ENCODE results near the gene OSBPL2. TPM values are rescaled to one million over a fixed set of nuclear protein-coding genes. Genes with fewer than 3 reads are reported as not detected.
A peak's percentile ranks its signal among the peaks of the same experiment; 100 is the strongest.

Gene OSBPL2
- total RNA-seq, 3 donors from 2014 or later: 17.5 to 22.5 (median 19.2) TPM

GRCh38 chr20:62320581-62321354, 82.4 kb downstream of the OSBPL2 start:
- H3K4me3 Mint-ChIP-seq: no peak overlapping the region
- H3K9me3 Mint-ChIP-seq: no peaks in the 10 kb centered on the region
- DNase-seq (no peak), ATAC-seq (no peak)
- H3K4me1 Mint-ChIP-seq (ENCODE audit: low read depth): no peaks in the 10 kb centered on the region
- H3K36me3 Mint-ChIP-seq (ENCODE audit: insufficient read depth): no peaks in the 10 kb centered on the region
- no peaks in the 10 kb centered on the region for H3K27me3 Mint-ChIP-seq (ENCODE audit: low read depth)

GRCh38 chr20:62321521-62321948, 83.2 kb downstream of the OSBPL2 start:
- ATAC-seq (peak in 1 of 2 donors; percentile 42), DNase-seq (no peak)
- Mint-ChIP-seq H3K27me3 (ENCODE audit: low read depth) (no peaks in the 10 kb centered on the region), H3K36me3 (ENCODE audit: insufficient read depth) (no peaks in the 10 kb centered on the region), H3K4me3 (no peak overlapping the region), H3K9me3 (no peaks in the 10 kb centered on the region), H3K4me1 (ENCODE audit: low read depth) (no peaks in the 10 kb centered on the region)

- no peak overlapping the region for H3K4me3 Mint-ChIP-seq
- no peaks in the 10 kb centered on the region for H3K9me3 Mint-ChIP-seq
- no peaks in the 10 kb centered on the region for H3K27me3 Mint-ChIP-seq (ENCODE audit: low read depth)
- no peaks in the 10 kb centered on the region for H3K4me1 Mint-ChIP-seq (ENCODE audit: low read depth)
- ATAC-seq (no peak), DNase-seq (no peak)
- H3K36me3 Mint-ChIP-seq (ENCODE audit: insufficient read depth): no peaks in the 10 kb centered on the region
Observed at GRCh38 chr20:62321975-62322374, 83.7 kb downstream of the OSBPL2 start.

- H3K36me3 Mint-ChIP-seq (ENCODE audit: insufficient read depth): no peaks in the 10 kb centered on the region
Observed at GRCh38 chr20:62322492-62323041, 84.2 kb downstream of the OSBPL2 start.

GRCh38 chr20:62323146-62323979, 85.0 kb downstream of the OSBPL2 start:
- no peak overlapping the region for H3K4me3 Mint-ChIP-seq
- DNase-seq: no peak
- H3K36me3 Mint-ChIP-seq (ENCODE audit: insufficient read depth): no peaks in the 10 kb centered on the region
- no peak for ATAC-seq
- H3K9me3 Mint-ChIP-seq: no peaks in the 10 kb centered on the region
- no peaks in the 10 kb centered on the region for H3K27me3 Mint-ChIP-seq (ENCODE audit: low read depth)
- H3K4me1 Mint-ChIP-seq (ENCODE audit: low read depth): no peaks in the 10 kb centered on the region

More at GRCh38 chr20:62322492-62323041, 84.2 kb downstream of the OSBPL2 start:
- ATAC-seq (no peak), DNase-seq (no peak)
- no peaks in the 10 kb centered on the region for H3K27me3 Mint-ChIP-seq (ENCODE audit: low read depth)
- H3K9me3 Mint-ChIP-seq: no peaks in the 10 kb centered on the region
- no peaks in the 10 kb centered on the region for H3K4me1 Mint-ChIP-seq (ENCODE audit: low read depth)
- no peak overlapping the region for H3K4me3 Mint-ChIP-seq

GRCh38 chr20:62323980-62324906, 85.9 kb downstream of the OSBPL2 start:
- ATAC-seq (no peak), DNase-seq (no peak)
- no peak overlapping the region for H3K4me3 Mint-ChIP-seq
- H3K9me3 Mint-ChIP-seq: no peaks in the 10 kb centered on the region
- H3K4me1 Mint-ChIP-seq (ENCODE audit: low read depth): no peaks in the 10 kb centered on the region
- no peaks in the 10 kb centered on the region for H3K36me3 Mint-ChIP-seq (ENCODE audit: insufficient read depth)
- no peaks in the 10 kb centered on the region for H3K27me3 Mint-ChIP-seq (ENCODE audit: low read depth)

DNA sequence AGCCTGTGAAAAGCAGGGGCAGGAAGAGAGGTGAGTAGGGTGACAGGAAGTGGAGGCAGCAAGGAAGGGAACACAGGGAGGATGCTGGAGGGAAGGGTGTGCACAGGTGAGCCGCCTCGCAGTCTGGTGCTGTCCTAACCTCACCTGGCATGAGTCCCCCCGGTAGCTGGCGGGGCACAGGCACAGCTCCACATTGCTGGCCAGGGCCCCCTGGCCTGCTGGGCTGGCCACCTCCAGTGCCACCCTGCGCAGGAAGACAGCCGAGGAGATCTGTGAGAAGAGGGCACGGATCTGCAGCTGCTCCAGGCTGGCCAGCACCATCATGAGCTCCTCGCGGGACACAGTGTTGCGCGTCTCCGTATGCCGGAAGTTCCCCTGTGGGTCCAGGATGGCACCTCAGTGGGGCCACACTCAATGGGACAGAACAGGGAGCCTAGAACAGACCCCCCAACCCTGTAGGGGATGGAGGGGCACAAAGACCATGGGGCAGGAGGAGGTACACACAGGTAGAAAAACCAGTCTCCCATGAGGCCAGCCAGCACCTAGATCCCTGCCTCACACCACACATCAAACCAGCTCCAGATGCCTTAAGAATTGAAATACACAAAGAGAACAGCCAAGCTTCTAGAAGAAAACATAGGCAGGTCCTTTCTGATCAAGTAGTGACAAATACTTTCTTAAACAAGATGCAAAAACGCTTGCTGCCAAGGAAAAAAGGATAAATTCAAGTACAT, 87.0 kb downstream of the OSBPL2 start:
- Mint-ChIP-seq H3K4me3 (no peak overlapping the region), H3K9me3 (no peaks in the 10 kb centered on the region), H3K27me3 (ENCODE audit: low read depth) (no peaks in the 10 kb centered on the region), H3K4me1 (ENCODE audit: low read depth) (no peaks in the 10 kb centered on the region), H3K36me3 (ENCODE audit: insufficient read depth) (no peaks in the 10 kb centered on the region)
- ATAC-seq (no peak), DNase-seq (no peak)

GRCh38 chr20:62326559-62326958, 88.2 kb downstream of the OSBPL2 start:
- DNase-seq (no peak), ATAC-seq (no peak)
- Mint-ChIP-seq H3K4me1 (ENCODE audit: low read depth) (no peaks in the 10 kb centered on the region), H3K4me3 (no peak overlapping the region), H3K36me3 (ENCODE audit: insufficient read depth) (no peaks in the 10 kb centered on the region), H3K9me3 (no peaks in the 10 kb centered on the region), H3K27me3 (ENCODE audit: low read depth) (no peaks in the 10 kb centered on the region)

GRCh38 chr20:62326959-62327725, 88.8 kb downstream of the OSBPL2 start:
- no peaks in the 10 kb centered on the region for H3K9me3 Mint-ChIP-seq
- no peaks in the 10 kb centered on the region for H3K27me3 Mint-ChIP-seq (ENCODE audit: low read depth)

DNA sequence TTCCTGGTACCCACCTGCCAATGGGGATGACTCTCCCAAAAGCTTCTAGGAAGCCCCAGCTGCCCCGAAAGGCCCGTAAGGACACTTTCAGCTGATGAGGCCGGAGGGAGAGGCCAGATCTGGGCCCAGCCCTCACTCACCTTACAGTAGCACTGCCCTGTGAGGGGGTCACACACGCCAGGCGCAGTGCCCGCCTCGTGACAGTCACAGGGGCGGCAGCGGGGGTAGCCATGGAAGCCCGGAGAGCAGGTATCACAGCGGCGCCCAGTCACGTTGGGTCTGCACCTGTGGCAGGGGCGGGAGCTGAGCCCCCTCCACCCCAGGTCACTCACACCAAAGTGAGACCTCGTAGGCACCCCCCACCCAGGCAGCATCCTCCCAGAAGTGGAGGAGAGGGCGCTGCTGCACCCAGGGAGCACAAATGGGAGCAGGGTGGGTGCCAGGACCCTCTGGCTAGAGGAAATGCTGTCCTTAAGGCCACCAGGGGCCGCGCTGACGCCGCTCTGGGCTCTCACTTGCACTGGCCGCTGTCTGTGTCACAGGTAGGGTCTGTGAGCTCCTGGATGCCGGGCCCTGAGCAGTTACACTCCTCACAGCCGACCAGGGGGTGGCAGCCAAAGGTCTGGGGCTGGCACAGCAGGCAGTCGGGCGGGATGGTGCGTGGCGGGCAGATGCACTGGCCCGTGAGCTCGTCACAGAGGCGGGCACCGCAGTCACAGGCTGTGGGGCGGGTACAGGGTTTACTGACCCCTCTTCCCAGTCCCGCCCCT, 89.6 kb downstream of the OSBPL2 start:
- H3K4me1 Mint-ChIP-seq (ENCODE audit: low read depth): no peaks in the 10 kb centered on the region

More at GRCh38 chr20:62326959-62327725, 88.8 kb downstream of the OSBPL2 start:
- no peak for DNase-seq
- no peak for ATAC-seq
- Mint-ChIP-seq H3K36me3 (ENCODE audit: insufficient read depth) (no peaks in the 10 kb centered on the region), H3K4me1 (ENCODE audit: low read depth) (no peaks in the 10 kb centered on the region), H3K4me3 (no peak overlapping the region)

DNA sequence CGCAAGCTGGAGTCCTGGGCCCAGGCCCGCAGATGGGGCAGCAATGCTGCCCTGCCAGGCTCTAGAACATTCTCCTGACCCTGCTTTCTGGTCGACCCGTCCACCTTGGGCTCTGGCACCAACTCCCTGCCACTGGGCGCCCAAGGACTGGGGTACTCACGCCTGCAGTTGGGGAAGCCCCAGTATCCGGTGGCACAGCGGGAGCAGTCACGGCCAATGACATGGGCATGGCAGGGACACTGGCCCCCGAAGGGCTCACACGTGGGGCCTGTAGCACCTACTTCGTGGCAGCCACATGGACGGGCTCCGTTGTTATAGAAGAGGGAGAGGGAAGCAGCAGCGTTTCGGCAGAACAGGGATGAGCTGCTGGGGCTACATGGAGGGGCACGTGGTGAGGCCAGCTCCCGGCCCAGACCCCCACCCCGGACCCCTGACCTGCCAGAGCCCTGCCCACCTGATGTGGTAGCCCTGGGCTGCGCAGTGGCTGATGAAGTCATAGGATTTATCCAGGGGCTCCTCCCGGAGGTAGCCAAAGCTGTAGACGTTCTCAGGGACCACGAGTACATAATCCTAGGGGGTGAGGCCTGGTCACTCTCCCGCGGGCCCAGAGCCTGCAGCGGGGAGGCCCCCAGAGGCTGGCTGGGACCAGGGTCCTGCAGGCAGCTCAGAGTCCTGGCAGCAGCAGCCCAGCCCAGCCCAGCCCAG, 90.5 kb downstream of the OSBPL2 start:
- Mint-ChIP-seq H3K36me3 (ENCODE audit: insufficient read depth) (no peaks in the 10 kb centered on the region), H3K4me3 (no peak overlapping the region), H3K27me3 (ENCODE audit: low read depth) (no peaks in the 10 kb centered on the region), H3K4me1 (ENCODE audit: low read depth) (no peaks in the 10 kb centered on the region), H3K9me3 (no peaks in the 10 kb centered on the region)
- ATAC-seq (no peak), DNase-seq (no peak)

More for the DNA sequence above, 89.6 kb downstream of the OSBPL2 start:
- no peak for ATAC-seq
- no peak overlapping the region for H3K4me3 Mint-ChIP-seq
- H3K27me3 Mint-ChIP-seq (ENCODE audit: low read depth): no peaks in the 10 kb centered on the region
- H3K36me3 Mint-ChIP-seq (ENCODE audit: insufficient read depth): no peaks in the 10 kb centered on the region
- DNase-seq: no peak
- no peaks in the 10 kb centered on the region for H3K9me3 Mint-ChIP-seq

Data from activated T-cell treated with anti-CD3 and anti-CD28 coated beads, Interleukin-2, amount 50 U/mL, for 4 hours (primary cell).